ENCODE results near the gene LRRTM4. TPM values are rescaled to one million over a fixed set of nuclear protein-coding genes. Genes with fewer than 3 reads are reported as not detected.

Gene LRRTM4
- total and polyA plus RNA-seq, 10 of the 15 experiments (the other 5 are each of a cell fraction or from before 2014, with no cell fraction given) = 0.01 to 1.0 TPM; not detected in 8

- no TSS peak for BruUV-seq (replicated peaks)
- Histone ChIP-seq H3K4me2 (ENCODE audit: control insufficient read depth, insufficient read depth) (no peak overlapping the region), H3K4me1 (ENCODE audit: control insufficient read depth, insufficient read depth, low read length) (no peaks in the 10 kb centered on the region), H3K79me2 (ENCODE audit: control insufficient read depth, insufficient read depth, low read length) (no peaks in the 10 kb centered on the region), H3K4me3 (no peak overlapping the region), H2AFZ (ENCODE audit: control insufficient read depth, low read depth, low read length) (no peak overlapping the region), H3K9me3 (replicated peaks; ENCODE audit: control insufficient read depth, insufficient read depth, low read length) (no peaks in the 10 kb centered on the region), H3K27ac (ENCODE audit: control insufficient read depth, insufficient read depth) (no peak overlapping the region), H3K36me3 (ENCODE audit: control insufficient read depth in 2 of 2, insufficient read depth in 2 of 2, low read length in 1 of 2) (no peaks in the 10 kb centered on the region), H3K9ac (ENCODE audit: control insufficient read depth, insufficient read depth, low read length) (no peak overlapping the region), H3K27me3 (replicated peaks in 1 of 2; ENCODE audit: control insufficient read depth in 2 of 2, insufficient read depth in 2 of 2, low read length in 1 of 2) (no peaks in the 10 kb centered on the region), H4K20me1 (ENCODE audit: control insufficient read depth, insufficient read depth) (no peaks in the 10 kb centered on the region)
- intact Hi-C loops (cut with micrococcal nuclease; ENCODE audit: unreplicated experiment) (no loop called here), in situ Hi-C loops (cut with MboI) (no loop called here)
- POLR2A ChIA-PET = no interaction called here
- 35% methylated on average over 7 of the region's 7 CpGs for whole genome bisulfite sequencing (ENCODE audit: insufficient coverage, insufficient replicate concordance, low lambda C conversion rate, missing lambda C conversion rate)
- DNase-seq (ENCODE audit: low read depth, low spot score) (no peak), FAIRE-seq (no peak), ATAC-seq (no peak)
- SMC1A ChIA-PET (ENCODE audit: uncharacterized antibody, unreplicated experiment) = no interaction called here
- RAD21 ChIA-PET (ENCODE audit: unreplicated experiment) = no interaction called here
- CTCF ChIA-PET = no interaction called here
- no peak for TF ChIP-seq MAX (IDR thresholded peaks at IDR 0.05; ENCODE audit: low read depth, low read length)
- TF ChIP-seq KLF5 (IDR thresholded peaks at IDR 0.05; ENCODE audit: partially characterized antibody) = no peak
- no peak for TF ChIP-seq IRF3 (IDR thresholded peaks at IDR 0.05)
- no peak for TF ChIP-seq IKZF1 (conservative IDR thresholded peaks at IDR 0.05)
- no peak for TF ChIP-seq ATF3 (IDR thresholded peaks at IDR 0.05; ENCODE audit: borderline replicate concordance, extremely low read depth, low read depth, low read length)
- no peak for TF ChIP-seq NR2C2 (IDR thresholded peaks at IDR 0.05; ENCODE audit: borderline replicate concordance, control insufficient read depth, insufficient read length, low read depth)
- TF ChIP-seq RAD51 (IDR thresholded peaks at IDR 0.05) = no peak
- TF ChIP-seq ZBTB4 (CRISPR knock-in tag; IDR thresholded peaks at IDR 0.05) = no peak
- no peak for TF ChIP-seq POU2F2 (IDR thresholded peaks at IDR 0.05; ENCODE audit: borderline replicate concordance, low read depth, low read length)
- no peak for TF ChIP-seq REST (IDR thresholded peaks at IDR 0.05; ENCODE audit: low read depth, low read length)
These were observed 34.0 kb downstream of the LRRTM4 start for GRCh38 chr2:77488141-77488540.

All from GM12878 (cell line).